Measurements from ENCODE around the gene SRSF4. TPM values are rescaled to one million over a fixed set of nuclear protein-coding genes. Genes with fewer than 3 reads are reported as not detected.
"Not testable (repeated sequence)": the region's sequence is repeated elsewhere in the genome, so short reads cannot be mapped to it uniquely, and the experiment has no call there.

SRSF4 gene
- total and polyA plus RNA-seq, 2 donors (not counting 3 experiments of a cell fraction or from before 2014, with no cell fraction given), result 45.6 to 108 TPM

- CTCF ChIA-PET, result interaction anchor here (1.4 kb wide), 1 partner anchor 20 kb away, joined by 3 read pairs; no protein-coding TSS in a partner anchor
Measured at GRCh38 chr1:29222686-29223085, 41.0 kb upstream of the SRSF4 start.

GRCh38 chr1:29222260-29222659 is 40.6 kb upstream of the SRSF4 start:
- POLR2A ChIA-PET; intact Hi-C loops (cut with micrococcal nuclease): not testable (repeated sequence)

More at GRCh38 chr1:29222686-29223085, 41.0 kb upstream of the SRSF4 start:
- Histone ChIP-seq H3K27me3 (ENCODE audit: control insufficient read depth in 2 of 2, insufficient read depth in 2 of 2, low read length in 2 of 2) (no peaks in the 10 kb centered on the region), H3K4me2 (ENCODE audit: insufficient read depth, low read length) (no peak overlapping the region), H3K9me3 (replicated peaks; ENCODE audit: control insufficient read depth, insufficient read depth, low read length) (no peaks in the 10 kb centered on the region), H2AFZ (ENCODE audit: low read depth, low read length) (no peak overlapping the region), H3K27ac (ENCODE audit: insufficient read depth, low read depth, low read length) (no peak overlapping the region), H3K9me1 (replicated peaks; ENCODE audit: control insufficient read depth, extremely low read depth, insufficient read depth, low read length) (no peaks in the 10 kb centered on the region), H4K20me1 (replicated peaks; ENCODE audit: control insufficient read depth, extremely low read depth, insufficient read depth, low read length) (no peaks in the 10 kb centered on the region), H3K36me3 (ENCODE audit: control insufficient read depth in 2 of 2, extremely low read depth in 1 of 2, insufficient read depth in 2 of 2, low read length in 2 of 2) (no peaks in the 10 kb centered on the region), H3K79me2 (ENCODE audit: control insufficient read depth, insufficient read depth, low read length) (no peaks in the 10 kb centered on the region), H3K4me1 (ENCODE audit: control insufficient read depth, extremely low read depth, insufficient read depth, low read length) (no peaks in the 10 kb centered on the region), H3K4me3 (replicated peaks in 1 of 3; ENCODE audit: insufficient read depth in 1 of 3, low read depth in 1 of 3, low read length in 3 of 3) (no peak overlapping the region), H3K9ac (replicated peaks; ENCODE audit: extremely low read depth, insufficient read depth, low read length) (no peak overlapping the region)
- intact Hi-C loops (cut with micrococcal nuclease), result no loop called here
- dilution Hi-C loops (cut with MboI; ENCODE audit: extremely low pct_ligation_motif_present, low sequenced_read_pairs), result no loop called here
- TF ChIP-seq CTCF (IDR thresholded peaks at IDR 0.05; ENCODE audit: extremely low read depth in 1 of 2, insufficient read depth in 1 of 2, low read depth in 1 of 2, low read length in 2 of 2) (no peak), POLR2A (IDR thresholded peaks at IDR 0.05; ENCODE audit: low read depth, low read length) (no peak), MYC (IDR thresholded peaks at IDR 0.05; ENCODE audit: low read depth, low read length) (no peak), FOS (IDR thresholded peaks at IDR 0.05; ENCODE audit: borderline replicate concordance, insufficient read depth, low read length) (no peak), JUN (IDR thresholded peaks at IDR 0.05; ENCODE audit: borderline replicate concordance, insufficient read depth, insufficient read length, low read depth) (no peak), EZH2 (IDR thresholded peaks at IDR 0.05; ENCODE audit: borderline replicate concordance, low read depth, low read length, severe bottlenecking) (no peak), GATA2 (IDR thresholded peaks at IDR 0.05; ENCODE audit: insufficient read depth, insufficient read length, low read depth, low read length) (no peak), MAX (IDR thresholded peaks at IDR 0.05; ENCODE audit: insufficient read depth, insufficient read length) (no peak), POLR2AphosphoS5 (IDR thresholded peaks at IDR 0.05; ENCODE audit: insufficient read depth, low read depth, low read length) (no peak)
- POLR2A ChIA-PET, result no interaction called here
- DNase-seq (ENCODE audit: low read depth, low spot score) (no peak), FAIRE-seq (no peak)
- no TSS peak for BruUV-seq (replicated peaks)

More at GRCh38 chr1:29222260-29222659, 40.6 kb upstream of the SRSF4 start:
- H3K27ac ChIP-seq (ENCODE audit: insufficient read depth, low read depth, low read length); H3K4me1 ChIP-seq (ENCODE audit: control insufficient read depth, extremely low read depth, insufficient read depth, low read length); BruUV-seq (replicated peaks); H3K9ac ChIP-seq (replicated peaks; ENCODE audit: extremely low read depth, insufficient read depth, low read length); H3K79me2 ChIP-seq (ENCODE audit: control insufficient read depth, insufficient read depth, low read length); H3K36me3 ChIP-seq (ENCODE audit: control insufficient read depth in 2 of 2, extremely low read depth in 1 of 2, insufficient read depth in 2 of 2, low read length in 2 of 2); H3K9me3 ChIP-seq (replicated peaks; ENCODE audit: control insufficient read depth, insufficient read depth, low read length); H3K4me2 ChIP-seq (ENCODE audit: insufficient read depth, low read length); H3K4me3 ChIP-seq (replicated peaks in 1 of 3; ENCODE audit: insufficient read depth in 1 of 3, low read depth in 1 of 3, low read length in 3 of 3); H2AFZ ChIP-seq (ENCODE audit: low read depth, low read length); H3K9me1 ChIP-seq (replicated peaks; ENCODE audit: control insufficient read depth, extremely low read depth, insufficient read depth, low read length); DNase-seq (ENCODE audit: low read depth, low spot score); FAIRE-seq; dilution Hi-C loops (cut with MboI; ENCODE audit: extremely low pct_ligation_motif_present, low sequenced_read_pairs); H4K20me1 ChIP-seq (replicated peaks; ENCODE audit: control insufficient read depth, extremely low read depth, insufficient read depth, low read length); H3K27me3 ChIP-seq (ENCODE audit: control insufficient read depth in 2 of 2, insufficient read depth in 2 of 2, low read length in 2 of 2): not testable (repeated sequence)
- CTCF ChIA-PET, result interaction anchor here (1.4 kb wide), 1 partner anchor 20 kb away, joined by 3 read pairs; no protein-coding TSS in a partner anchor
